Esophagus muscularis mucosa (tissue), 3 donors: ENCODE measurements around the gene CDKN2A.

Experiments
- POLR2A ChIP-seq: fragments of 450-650 bp; IDR thresholded peaks from one replicate; pipeline ENCODE4 v1.6.1; 2017; ENCODE audit warnings: antibody characterized with exemption, moderate library complexity, mild to moderate bottlenecking, low read depth
- POLR2AphosphoS5 ChIP-seq, 2 donors: sonication (generic); formaldehyde crosslinking; IDR thresholded peaks; one replicate each; pipeline ENCODE4 v1.6.1; 2017; ENCODE audit warnings: antibody characterized with exemption in 2 of 2
- TF ChIP-seq, protein P1 (sequence below), 3 experiments: fragments of 200-600 bp in 2 of 3; fragments of 450-650 bp in 1 of 3; sonication (generic) in 2 of 3; IDR thresholded peaks; one replicate each; pipeline ENCODE4 v1.5.1; 2017 to 2019; ENCODE audit warnings: antibody characterized with exemption in 3 of 3, mild to moderate bottlenecking in 2 of 3, moderate library complexity in 1 of 3

DNA sequence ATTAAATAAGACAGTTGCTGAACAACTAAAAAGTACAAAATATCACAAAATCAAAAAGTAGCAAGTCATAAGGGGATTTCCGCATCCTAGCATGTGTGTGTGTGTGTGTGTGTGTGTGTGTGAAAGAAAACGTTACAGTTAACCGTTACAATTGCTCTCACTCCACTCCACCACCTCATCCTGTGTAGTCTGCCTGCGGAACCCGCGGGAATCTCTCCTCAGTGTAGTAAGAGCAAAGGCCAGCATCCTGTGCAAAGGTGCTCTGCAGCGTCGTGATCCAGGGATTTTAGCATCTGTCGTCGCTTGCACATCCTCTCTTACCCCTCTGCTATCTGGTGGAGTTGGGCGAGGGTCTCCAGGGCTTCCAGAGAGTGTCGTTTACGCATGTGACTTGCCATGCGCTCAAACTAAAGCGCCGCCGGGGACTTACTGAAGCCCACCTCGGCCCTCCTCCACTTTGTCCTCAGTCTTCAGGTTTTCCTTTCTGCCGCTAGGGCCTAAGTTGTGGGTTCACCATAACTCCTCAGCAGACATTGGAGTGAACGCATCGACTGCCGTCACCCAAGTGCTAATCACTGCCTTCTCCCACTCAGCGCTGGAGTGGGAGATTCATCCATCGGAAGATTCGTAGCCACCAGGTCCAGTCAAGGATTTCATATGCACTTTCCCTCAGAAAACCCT, 11.0 kb upstream of the CDKN2A start:
- TF ChIP-seq, protein P1, sequence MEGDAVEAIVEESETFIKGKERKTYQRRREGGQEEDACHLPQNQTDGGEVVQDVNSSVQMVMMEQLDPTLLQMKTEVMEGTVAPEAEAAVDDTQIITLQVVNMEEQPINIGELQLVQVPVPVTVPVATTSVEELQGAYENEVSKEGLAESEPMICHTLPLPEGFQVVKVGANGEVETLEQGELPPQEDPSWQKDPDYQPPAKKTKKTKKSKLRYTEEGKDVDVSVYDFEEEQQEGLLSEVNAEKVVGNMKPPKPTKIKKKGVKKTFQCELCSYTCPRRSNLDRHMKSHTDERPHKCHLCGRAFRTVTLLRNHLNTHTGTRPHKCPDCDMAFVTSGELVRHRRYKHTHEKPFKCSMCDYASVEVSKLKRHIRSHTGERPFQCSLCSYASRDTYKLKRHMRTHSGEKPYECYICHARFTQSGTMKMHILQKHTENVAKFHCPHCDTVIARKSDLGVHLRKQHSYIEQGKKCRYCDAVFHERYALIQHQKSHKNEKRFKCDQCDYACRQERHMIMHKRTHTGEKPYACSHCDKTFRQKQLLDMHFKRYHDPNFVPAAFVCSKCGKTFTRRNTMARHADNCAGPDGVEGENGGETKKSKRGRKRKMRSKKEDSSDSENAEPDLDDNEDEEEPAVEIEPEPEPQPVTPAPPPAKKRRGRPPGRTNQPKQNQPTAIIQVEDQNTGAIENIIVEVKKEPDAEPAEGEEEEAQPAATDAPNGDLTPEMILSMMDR (IDR thresholded peaks at IDR 0.05), result no peak
- TF ChIP-seq POLR2AphosphoS5 (IDR thresholded peaks at IDR 0.05) (no peak), POLR2A (no peak)
